ENCODE measurements around the gene ACTMAP.

- TF ChIP-seq CTCF (IDR thresholded peaks at IDR 0.05; ENCODE audit: low read length) (no peak), EZH2 (IDR thresholded peaks at IDR 0.05; ENCODE audit: borderline replicate concordance, low read length) (no peak)
Observed at GRCh38 chr19:40737102-40737644, 13.1 kb downstream of the ACTMAP start.
